GM21723 (cell line): Measurements from ENCODE around the gene TUBGCP2.

Experiments
- ATAC-seq: cut with Tn5 transposase; IDR thresholded peaks from one replicate; pipeline ENCODE4 v1.9.1; 2021; ENCODE audit warnings: mild to moderate bottlenecking, moderate library complexity; ENCODE audit not compliant: unreplicated experiment

The TUBGCP2 gene

GRCh38 chr10:133281628-133282372 is 26.9 kb downstream of the TUBGCP2 start:
- no peak for ATAC-seq

- no peak for ATAC-seq
Measured at GRCh38 chr10:133281084-133281483, 27.6 kb downstream of the TUBGCP2 start.

GRCh38 chr10:133280391-133281059 is 28.1 kb downstream of the TUBGCP2 start:
- no peak for ATAC-seq

- ATAC-seq, result no peak
Measured at GRCh38 chr10:133279326-133280226, 29.1 kb downstream of the TUBGCP2 start.

- peak; percentile 40 for ATAC-seq
Measured at GRCh38 chr10:133278577-133279265, 30.0 kb downstream of the TUBGCP2 start.

GRCh38 chr10:133277993-133278576 is 30.6 kb downstream of the TUBGCP2 start:
- ATAC-seq, result no peak

GRCh38 chr10:133277277-133277992 is 31.2 kb downstream of the TUBGCP2 start:
- no peak for ATAC-seq

- peak; percentile 47 for ATAC-seq
Measured at GRCh38 chr10:133276435-133277201, 32.1 kb downstream of the TUBGCP2 start, which contains the start of gene ADAM8. Gene ADAM8 (minus strand): TSS chr10:133276868. CDS start chr10:133276817, 51 bp downstream.

GRCh38 chr10:133276100-133276434 is 32.6 kb downstream of the TUBGCP2 start:
- ATAC-seq, result no peak

GRCh38 chr10:133275684-133276092 is 33.0 kb downstream of the TUBGCP2 start:
- peak; percentile 39 for ATAC-seq

- peak; percentile 52 for ATAC-seq
Measured at GRCh38 chr10:133274751-133275683, 33.7 kb downstream of the TUBGCP2 start.

GRCh38 chr10:133273534-133274143 is 35.0 kb downstream of the TUBGCP2 start:
- no peak for ATAC-seq

GRCh38 chr10:133272964-133273420 is 35.7 kb downstream of the TUBGCP2 start:
- ATAC-seq, result no peak

GRCh38 chr10:133272301-133272963 is 36.2 kb downstream of the TUBGCP2 start:
- no peak for ATAC-seq

GRCh38 chr10:133271521-133272300 is 37.0 kb downstream of the TUBGCP2 start:
- ATAC-seq, result no peak

- ATAC-seq, result no peak
Measured at GRCh38 chr10:133270773-133271297, 37.8 kb downstream of the TUBGCP2 start.
